Measurements from ENCODE around the gene CNOT2.
"Not testable (repeated sequence)": the region's sequence is repeated elsewhere in the genome, so short reads cannot be mapped to it uniquely, and the experiment has no call there.

CNOT2 gene

DNA sequence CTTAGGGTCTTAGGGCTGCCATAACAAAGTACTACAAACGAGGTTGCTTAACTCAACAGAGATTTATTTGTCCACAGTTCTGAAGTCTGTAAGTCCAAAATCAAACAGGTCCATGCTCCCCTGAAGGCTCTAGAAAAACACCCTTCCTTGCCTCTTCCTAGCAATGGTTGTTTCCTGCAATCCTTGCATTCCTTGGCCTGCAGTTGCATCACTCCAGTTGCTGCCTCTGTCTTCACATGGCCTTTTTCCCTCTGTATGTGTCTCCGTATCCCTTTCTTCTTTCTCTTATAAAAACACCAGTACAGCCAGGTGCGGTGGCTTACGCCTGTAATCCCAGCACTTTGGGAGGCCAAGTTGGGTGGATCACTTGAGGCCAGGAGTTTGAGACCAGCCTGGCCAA is 140.3 kb downstream of the CNOT2 start:
- TF ChIP-seq, protein P1, sequence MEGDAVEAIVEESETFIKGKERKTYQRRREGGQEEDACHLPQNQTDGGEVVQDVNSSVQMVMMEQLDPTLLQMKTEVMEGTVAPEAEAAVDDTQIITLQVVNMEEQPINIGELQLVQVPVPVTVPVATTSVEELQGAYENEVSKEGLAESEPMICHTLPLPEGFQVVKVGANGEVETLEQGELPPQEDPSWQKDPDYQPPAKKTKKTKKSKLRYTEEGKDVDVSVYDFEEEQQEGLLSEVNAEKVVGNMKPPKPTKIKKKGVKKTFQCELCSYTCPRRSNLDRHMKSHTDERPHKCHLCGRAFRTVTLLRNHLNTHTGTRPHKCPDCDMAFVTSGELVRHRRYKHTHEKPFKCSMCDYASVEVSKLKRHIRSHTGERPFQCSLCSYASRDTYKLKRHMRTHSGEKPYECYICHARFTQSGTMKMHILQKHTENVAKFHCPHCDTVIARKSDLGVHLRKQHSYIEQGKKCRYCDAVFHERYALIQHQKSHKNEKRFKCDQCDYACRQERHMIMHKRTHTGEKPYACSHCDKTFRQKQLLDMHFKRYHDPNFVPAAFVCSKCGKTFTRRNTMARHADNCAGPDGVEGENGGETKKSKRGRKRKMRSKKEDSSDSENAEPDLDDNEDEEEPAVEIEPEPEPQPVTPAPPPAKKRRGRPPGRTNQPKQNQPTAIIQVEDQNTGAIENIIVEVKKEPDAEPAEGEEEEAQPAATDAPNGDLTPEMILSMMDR (IDR thresholded peaks at IDR 0.05; ENCODE audit: borderline replicate concordance, control extremely low read depth, extremely low read depth, insufficient read depth, missing control alignments) = no peak
- in situ Hi-C loops (cut with MboI; ENCODE audit: low sequenced_read_pairs, unreplicated experiment) = no loop called here
- DNase-seq (ENCODE audit: low spot score) = no peak

DNA sequence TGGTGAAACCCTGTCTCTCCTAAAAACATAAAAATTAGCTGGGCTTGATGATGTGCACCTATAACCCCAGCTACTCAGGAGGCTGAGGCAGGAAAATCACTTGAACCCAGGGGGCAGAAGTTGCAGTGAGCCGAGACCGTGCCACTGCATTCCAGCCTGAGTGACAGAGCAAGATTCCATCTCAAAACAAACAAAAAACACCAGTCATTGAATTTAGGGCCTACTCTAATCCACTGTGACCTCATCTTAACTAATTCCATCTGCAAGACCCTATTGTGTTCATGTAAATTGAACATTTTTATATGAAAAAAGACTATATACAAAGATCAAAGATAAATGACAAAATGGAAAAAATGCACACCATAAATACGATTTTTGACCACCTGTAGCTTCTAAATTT is 140.7 kb downstream of the CNOT2 start:
- in situ Hi-C loops (cut with MboI; ENCODE audit: low sequenced_read_pairs, unreplicated experiment) = no loop called here
- TF ChIP-seq, protein P1 (IDR thresholded peaks at IDR 0.05; ENCODE audit: borderline replicate concordance, control extremely low read depth, extremely low read depth, insufficient read depth, missing control alignments) = no peak
- no peak for DNase-seq (ENCODE audit: low spot score)

DNA sequence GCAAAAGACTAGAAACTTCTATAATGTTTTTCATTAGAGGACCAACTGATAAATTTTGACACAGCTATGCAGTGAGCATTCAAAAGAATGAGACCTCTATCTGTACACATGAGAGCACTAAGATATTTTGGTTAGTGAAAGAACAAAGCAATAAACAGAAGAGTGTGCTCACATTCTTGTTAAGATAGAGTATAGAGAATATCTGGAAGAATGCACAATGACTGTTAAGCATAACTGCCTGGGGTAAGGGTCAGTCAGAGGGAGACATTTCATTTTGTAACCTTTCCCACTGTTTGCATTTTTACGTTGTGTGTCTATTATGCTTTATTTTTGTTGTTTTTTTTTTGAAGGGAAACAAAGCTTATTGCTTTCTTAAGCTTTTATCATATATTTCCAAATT is 143.5 kb downstream of the CNOT2 start:
- in situ Hi-C loops (cut with MboI; ENCODE audit: low sequenced_read_pairs, unreplicated experiment) = no loop called here
- DNase-seq (ENCODE audit: low spot score) = no peak
- TF ChIP-seq, protein P1 (IDR thresholded peaks at IDR 0.05; ENCODE audit: borderline replicate concordance, control extremely low read depth, extremely low read depth, insufficient read depth, missing control alignments) = no peak

DNA sequence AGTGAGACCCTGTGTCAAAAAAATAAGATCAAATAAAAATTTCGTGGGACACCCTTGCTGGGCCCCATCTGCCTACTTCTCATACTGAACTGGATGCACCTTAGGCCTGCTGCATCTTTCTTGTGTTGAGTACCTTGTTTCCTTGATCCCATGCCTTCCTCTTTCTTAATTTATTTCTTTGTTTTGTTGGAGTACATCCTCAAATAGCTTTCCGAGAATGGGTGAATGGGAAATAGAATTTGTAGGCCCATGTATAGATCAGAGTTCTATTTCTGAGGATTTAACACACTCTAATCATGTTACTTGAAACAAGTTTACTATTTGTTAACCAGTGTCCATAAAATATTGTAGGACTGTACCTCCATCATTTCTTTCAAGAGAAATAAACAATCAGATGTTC is 146.4 kb downstream of the CNOT2 start:
- in situ Hi-C loops (cut with MboI; ENCODE audit: low sequenced_read_pairs, unreplicated experiment) = no loop called here
- DNase-seq (ENCODE audit: low spot score) = no peak
- TF ChIP-seq, protein P1 (IDR thresholded peaks at IDR 0.05; ENCODE audit: borderline replicate concordance, control extremely low read depth, extremely low read depth, insufficient read depth, missing control alignments) = no peak

DNA sequence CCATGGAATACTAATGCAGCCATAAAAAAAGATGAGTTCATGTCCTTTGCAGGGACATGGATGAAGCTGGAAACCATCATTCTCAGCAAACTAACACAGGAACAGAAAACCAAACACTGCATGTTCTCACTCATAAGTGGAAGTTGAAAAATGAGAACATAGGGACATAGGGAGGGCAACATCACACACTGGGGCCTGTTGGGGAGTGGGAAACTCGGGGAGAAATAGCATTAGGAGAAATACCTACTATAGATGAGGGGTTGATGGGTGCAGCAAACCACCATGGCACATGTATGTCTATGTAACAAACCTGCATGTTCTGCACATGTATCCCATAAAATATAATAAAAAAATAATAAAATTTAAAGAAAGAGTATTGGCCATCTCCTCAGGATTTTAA is 149.4 kb downstream of the CNOT2 start:
- in situ Hi-C loops (cut with MboI; ENCODE audit: low sequenced_read_pairs, unreplicated experiment); DNase-seq (ENCODE audit: low spot score): not testable (repeated sequence)

DNA sequence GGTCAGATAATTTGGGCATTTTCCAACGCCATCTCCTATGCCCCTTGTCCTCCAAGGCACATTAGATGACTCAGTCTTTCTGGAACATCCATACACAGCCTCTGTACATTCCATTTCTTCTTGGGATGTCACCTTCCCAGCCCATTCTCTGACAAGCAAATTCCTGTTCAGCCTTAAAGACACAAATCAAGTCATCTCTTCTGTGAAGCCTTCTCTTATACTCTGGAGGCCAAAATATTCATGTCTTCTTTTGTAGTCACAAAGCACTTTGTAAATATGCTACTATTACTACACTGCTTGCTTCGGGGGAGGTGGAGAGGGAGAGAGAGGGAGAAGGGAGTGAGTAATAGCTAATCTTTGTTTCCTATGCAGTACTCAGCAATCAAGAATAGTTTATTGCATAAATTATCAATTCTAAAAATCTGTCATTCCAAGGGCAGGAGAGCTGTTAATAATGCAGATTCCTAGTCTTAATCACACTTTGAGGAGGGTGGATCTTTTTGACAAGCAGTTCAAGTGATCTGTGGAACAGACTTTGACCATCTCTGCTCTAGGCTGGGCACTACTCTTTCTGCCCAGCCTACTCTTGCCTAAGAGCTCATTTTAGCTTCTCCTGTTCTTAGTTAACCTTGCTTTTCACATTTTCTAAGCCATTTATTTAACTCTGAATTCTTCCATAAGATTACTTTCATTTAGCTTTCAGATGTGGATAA is 150.7 kb downstream of the CNOT2 start:
- in situ Hi-C loops (cut with MboI; ENCODE audit: low sequenced_read_pairs, unreplicated experiment) = no loop called here
- no peak for DNase-seq (ENCODE audit: low spot score)
- TF ChIP-seq, protein P1 (IDR thresholded peaks at IDR 0.05; ENCODE audit: borderline replicate concordance, control extremely low read depth, extremely low read depth, insufficient read depth, missing control alignments) = no peak

DNA sequence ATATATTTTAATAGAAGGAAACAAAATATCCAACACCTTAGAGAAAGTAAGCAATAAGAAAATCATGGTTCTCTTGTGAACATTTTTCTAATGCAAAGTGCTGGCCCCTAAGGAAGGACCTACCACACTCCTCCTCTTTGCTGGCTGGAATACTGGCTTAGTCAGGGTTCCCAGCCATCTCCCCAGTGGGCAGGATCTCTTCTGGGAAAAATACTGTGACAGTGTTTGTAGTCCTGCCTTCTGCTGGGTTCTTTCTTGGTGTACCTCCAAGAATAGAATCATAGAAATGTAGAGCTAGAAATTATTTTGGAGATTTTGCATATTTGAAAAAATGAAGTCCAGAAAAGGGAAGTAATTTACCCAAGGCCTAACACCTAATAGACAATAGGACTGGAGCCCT is 154.8 kb downstream of the CNOT2 start:
- DNase-seq (ENCODE audit: low spot score) = no peak
- in situ Hi-C loops (cut with MboI; ENCODE audit: low sequenced_read_pairs, unreplicated experiment) = no loop called here
- TF ChIP-seq, protein P1 (IDR thresholded peaks at IDR 0.05; ENCODE audit: borderline replicate concordance, control extremely low read depth, extremely low read depth, insufficient read depth, missing control alignments) = no peak
